Stimulated activated CD4-positive, alpha-beta T cell treated with anti-CD3 and anti-CD28 coated beads, Interleukin-1b, Interleukin-23, amount 100 ng/mL, for 4 hours (primary cell): Measurements from ENCODE around the gene SLX4IP.
"Not testable (repeated sequence)": the region's sequence is repeated elsewhere in the genome, so short reads cannot be mapped to it uniquely, and the experiment has no call there.

Experiments
- DNase-seq, 2 donors: peaks; one replicate each; pipeline ENCODE4 v3.0.0-alpha.2; 2020; ENCODE audit warnings: low read depth in 2 of 2

Gene SLX4IP

GRCh38 chr20:10603971-10604864 is 169.1 kb downstream of the SLX4IP start:
- DNase-seq = no peak

GRCh38 chr20:10604865-10605440 is 169.8 kb downstream of the SLX4IP start:
- DNase-seq = no peak

DNA sequence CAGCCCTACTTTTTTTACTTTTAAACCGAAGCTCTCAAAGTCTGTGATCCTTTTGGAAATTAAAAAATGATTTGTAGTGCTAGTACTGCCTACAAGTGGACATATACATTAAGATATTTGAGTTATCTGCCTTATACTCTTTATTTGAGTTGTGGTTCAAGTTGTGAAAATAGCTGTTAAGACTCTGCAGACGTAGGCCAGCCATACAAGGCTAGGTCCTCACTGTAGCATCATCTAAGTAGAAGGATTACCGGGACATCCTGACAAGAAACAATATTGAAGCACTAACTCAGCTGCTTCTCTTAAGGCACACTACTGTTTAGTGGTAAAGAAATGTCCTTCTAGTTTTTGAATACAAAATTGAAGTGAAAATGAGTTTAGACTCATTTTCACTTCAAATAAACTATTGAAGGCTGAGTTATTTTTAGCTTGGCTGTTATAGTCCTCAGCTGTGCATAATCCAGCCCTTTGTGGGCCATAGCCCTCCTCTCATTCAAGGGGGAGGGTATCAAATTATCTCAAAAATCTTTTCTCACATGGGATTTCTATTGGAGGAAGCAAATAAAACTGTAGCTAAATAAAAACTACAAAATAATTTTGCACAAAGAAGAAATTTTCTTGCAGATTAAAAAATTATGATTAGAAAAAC is 170.6 kb downstream of the SLX4IP start:
- no peak for DNase-seq

GRCh38 chr20:10609276-10609675 is 174.2 kb downstream of the SLX4IP start:
- DNase-seq = no peak

- DNase-seq = no peak
Observed at GRCh38 chr20:10609770-10610169, 174.7 kb downstream of the SLX4IP start.

DNA sequence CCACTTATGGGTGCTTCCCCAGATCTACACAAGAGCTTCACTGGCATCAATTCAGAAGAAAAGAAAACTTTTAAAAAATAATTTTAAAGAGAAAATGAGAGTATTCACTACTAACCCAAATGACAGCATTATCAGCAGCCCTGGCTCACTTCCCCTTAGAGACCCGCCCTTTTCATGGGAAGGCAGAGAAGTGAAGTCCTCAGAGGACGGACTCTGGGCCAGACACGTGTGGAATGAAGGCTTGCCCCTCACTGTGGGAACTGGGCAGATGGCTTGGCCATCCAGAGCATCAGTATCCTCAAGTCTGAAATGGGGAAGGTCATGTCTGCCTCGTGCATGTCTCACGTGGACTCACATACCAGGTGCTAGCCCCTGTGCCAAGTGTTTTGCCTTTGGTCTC is 175.1 kb downstream of the SLX4IP start:
- no peak for DNase-seq

DNA sequence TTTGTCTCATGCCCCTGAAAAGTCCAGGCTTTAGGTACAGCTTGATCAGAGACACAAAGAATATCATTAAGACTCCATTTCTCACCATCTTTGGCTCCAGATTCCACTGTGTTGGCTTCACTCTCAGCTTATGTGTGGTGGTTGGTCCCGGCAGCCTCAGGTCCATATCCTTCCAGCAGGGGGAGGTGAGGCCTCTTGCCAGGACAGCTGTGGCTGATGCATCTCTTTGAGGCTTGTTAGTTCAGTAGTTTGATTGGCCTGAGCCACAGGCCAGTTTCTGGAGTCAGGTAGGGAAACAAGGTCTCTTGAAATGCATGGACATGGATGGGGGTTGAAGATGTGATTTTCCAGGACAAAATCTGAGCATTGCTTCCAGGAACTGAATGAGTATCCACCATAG is 176.3 kb downstream of the SLX4IP start:
- no peak for DNase-seq

- DNase-seq = not testable (repeated sequence)
Observed at GRCh38 chr20:10613426-10613825, 178.3 kb downstream of the SLX4IP start.

- DNase-seq = no peak
Observed at GRCh38 chr20:10613911-10614310, 178.8 kb downstream of the SLX4IP start.

- no peak for DNase-seq
Observed at GRCh38 chr20:10616212-10616611, 181.1 kb downstream of the SLX4IP start.

- not testable (repeated sequence) for DNase-seq
Observed at GRCh38 chr20:10617549-10618133, 182.5 kb downstream of the SLX4IP start.

DNA sequence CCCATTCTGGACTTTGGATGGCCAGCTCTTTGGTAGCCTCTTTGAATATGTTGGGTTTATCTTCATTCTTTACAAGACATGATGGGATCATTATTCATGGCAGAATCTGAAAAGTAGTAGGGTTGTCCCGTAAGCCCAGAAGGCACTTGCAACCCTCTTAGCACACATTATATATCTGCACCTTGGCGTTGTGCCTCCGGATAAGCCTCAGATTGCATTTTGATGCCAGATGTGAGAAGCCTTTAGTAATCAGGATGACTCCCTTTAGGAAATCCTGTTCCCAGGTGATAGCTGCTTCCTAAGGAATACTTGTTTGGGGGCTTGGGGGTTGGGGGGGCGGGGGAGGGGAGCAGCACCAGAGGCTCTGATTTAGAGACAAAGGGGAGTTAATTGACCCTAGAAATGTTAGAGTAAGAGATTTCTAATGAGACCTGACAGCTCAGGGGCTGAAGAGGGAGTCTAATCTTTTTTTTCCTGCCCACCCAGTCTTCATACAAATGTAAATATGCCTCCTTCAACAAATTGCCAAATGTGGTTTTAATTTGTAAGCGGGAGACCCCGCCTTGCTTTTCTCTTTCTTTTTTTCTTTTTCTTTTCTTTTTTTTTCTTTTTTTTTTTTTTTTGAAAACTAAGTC is 183.6 kb downstream of the SLX4IP start:
- no peak for DNase-seq

DNA sequence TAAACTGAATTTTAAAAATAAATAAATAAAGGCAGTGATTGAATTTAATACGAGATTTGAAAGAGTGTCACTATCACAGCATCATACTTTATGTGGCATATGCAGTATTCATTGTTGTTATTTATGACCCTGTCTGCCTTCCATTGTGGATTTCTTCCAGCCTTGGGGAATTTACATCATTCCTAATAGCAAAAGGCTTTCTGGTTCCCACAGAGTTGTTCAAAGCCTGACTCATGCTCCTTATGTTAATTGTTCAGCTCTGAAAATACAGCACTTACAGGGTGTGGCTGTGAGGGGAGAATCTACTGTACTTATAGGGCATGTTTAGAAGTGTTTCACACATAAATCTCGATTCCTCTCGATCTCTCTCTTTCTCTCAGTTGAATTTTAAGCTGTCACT is 184.3 kb downstream of the SLX4IP start:
- no peak for DNase-seq

DNA sequence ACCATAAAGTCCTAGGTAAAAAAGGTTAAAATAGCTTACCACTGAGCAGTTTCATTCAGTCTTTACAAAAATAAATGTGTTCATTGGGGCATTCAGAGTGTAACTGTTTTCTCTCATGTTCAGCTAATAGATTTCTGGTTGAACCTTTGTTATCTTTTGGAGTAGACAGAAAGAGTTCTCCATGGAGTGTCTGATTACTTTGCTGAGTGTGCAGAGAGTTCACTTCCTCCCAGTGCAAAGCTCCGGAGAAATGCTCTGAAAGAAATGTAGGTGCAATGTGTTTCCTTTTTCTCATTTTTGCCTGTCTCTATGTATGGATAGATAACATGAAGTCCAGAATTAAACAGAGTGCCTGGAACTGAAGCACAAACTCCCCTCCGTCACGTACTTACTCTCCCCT is 186.0 kb downstream of the SLX4IP start:
- no peak for DNase-seq

- no peak for DNase-seq
Observed at GRCh38 chr20:10622657-10623418, 187.7 kb downstream of the SLX4IP start.

- DNase-seq = no peak
Observed at GRCh38 chr20:10625641-10626040, 190.5 kb downstream of the SLX4IP start.

DNA sequence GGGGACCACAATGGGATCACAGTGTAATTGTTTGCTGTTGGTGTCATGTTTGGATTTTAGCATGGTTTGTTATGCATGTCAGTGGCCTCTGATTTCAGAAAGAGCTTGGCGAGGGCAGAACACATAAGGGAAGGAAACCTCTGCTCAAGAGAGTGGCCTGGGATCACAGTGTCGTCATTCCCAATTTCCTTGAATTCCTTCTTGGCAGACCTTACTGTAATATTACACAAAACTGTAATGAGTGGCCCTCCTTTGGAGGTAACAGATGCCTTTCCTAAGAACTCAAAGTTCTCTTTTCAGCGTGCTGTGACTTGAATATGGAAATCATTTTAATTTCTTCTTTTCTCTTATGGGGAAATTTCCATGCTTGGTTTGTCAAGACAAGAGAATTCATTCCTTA is 191.8 kb downstream of the SLX4IP start:
- no peak for DNase-seq

GRCh38 chr20:10629946-10630650 is 195.0 kb downstream of the SLX4IP start:
- DNase-seq = no peak

- DNase-seq = no peak
Observed at GRCh38 chr20:10631126-10631525, 196.0 kb downstream of the SLX4IP start.

DNA sequence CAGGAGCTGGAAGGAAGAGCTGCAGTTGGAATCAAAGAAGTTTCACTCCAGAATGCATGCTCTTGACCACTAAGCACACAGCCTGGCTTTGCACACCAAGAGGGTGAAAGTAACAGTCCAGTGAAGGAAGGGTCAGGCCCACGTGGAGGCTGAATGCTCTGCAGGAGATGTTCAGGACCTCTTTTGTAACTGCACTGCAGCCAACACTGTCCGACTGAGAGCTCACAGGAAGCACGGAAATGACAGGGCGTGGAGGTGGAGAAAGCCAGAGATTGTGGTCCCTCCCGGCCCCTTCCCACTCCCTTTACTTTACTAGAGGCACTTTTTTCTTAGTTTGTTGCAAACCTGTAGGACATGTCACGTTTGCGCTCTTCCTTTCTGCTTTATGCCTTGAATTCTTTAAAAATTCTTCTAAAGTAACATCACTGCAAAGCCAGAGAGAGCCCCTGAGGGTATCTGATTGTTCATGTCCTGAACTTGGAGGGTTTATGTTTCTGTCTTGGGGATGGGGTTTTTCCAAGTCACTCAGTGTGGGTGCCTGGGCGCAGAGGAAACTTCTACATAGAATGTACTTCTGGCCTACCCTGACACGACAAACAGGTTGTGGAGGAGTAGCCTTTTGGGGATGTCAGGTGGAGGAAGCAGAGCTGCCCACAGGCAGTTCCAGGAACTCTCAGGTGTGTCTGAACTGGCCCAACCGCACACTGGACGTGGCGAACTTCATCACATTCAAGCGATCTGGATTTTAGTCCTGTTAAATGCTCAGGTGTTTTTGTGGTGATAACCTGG is 197.8 kb downstream of the SLX4IP start:
- no peak for DNase-seq
